HCT116 (cell line): Measurements from ENCODE around the gene PWP1.
A peak's percentile ranks its signal among the peaks of the same experiment; 100 is the strongest.

Experiments
- ATF3 ChIP-seq: IDR thresholded peaks from 2 replicates; pipeline ENCODE4 v1.6.1; 2012
- CBX3 ChIP-seq: IDR thresholded peaks from 2 replicates; pipeline ENCODE4 v1.6.1; 2012; ENCODE audit warnings: low read depth
- CEBPB ChIP-seq: IDR thresholded peaks from 2 replicates; pipeline ENCODE4 v1.6.1; 2012; ENCODE audit warnings: low read depth
- EZH2 ChIP-seq: fragments of 200-600 bp; sonication (generic); IDR thresholded peaks from 2 replicates; pipeline ENCODE4 v1.6.1; 2017; ENCODE audit warnings: antibody characterized with exemption, mixed run types
- EZH2phosphoT487 ChIP-seq: fragments of 200-600 bp; IDR thresholded peaks from 2 replicates; pipeline ENCODE4 v1.6.1; 2018; ENCODE audit warnings: antibody characterized with exemption, borderline replicate concordance
- POLR2A ChIP-seq: IDR thresholded peaks from 2 replicates; pipeline ENCODE4 v1.7.0; 2011; ENCODE audit warnings: borderline replicate concordance; ENCODE audit not compliant: insufficient read depth, insufficient read length; ENCODE audit errors: extremely low read depth
- POLR2AphosphoS5 ChIP-seq: IDR thresholded peaks from 2 replicates; pipeline ENCODE4 v1.6.1; 2011; ENCODE audit warnings: mild to moderate bottlenecking, low read depth, low read length, moderate library complexity
- SIN3A ChIP-seq: IDR thresholded peaks from 2 replicates; pipeline ENCODE4 v1.6.1; 2012; ENCODE audit warnings: low read depth
- SP1 ChIP-seq: IDR thresholded peaks from 2 replicates; pipeline ENCODE4 v1.6.1; 2012; ENCODE audit warnings: low read depth
- ZNF274 ChIP-seq: fragments of 200-500 bp; sonication (Bioruptor generic); IDR thresholded peaks from 2 replicates; pipeline ENCODE4 v1.6.1; 2014; ENCODE audit warnings: mild to moderate bottlenecking, low read depth, low read length, inconsistent platforms
- TF ChIP-seq, protein P1 (sequence below): IDR thresholded peaks from 2 replicates; pipeline ENCODE4 v1.6.1; 2011; ENCODE audit warnings: mild to moderate bottlenecking, low read length, moderate library complexity; ENCODE audit not compliant: insufficient replicate concordance; ENCODE audit errors: extremely low read depth
- TF ChIP-seq, protein P2 (sequence below), 3 experiments: fragments of 200-600 bp in 1 of 3; sonication (generic) in 1 of 3; IDR thresholded peaks in 2 of 3; conservative IDR thresholded peaks in 1 of 3; 2 replicates each; pipeline ENCODE4 v1.5.1; 2012 to 2017; ENCODE audit warnings: low read depth in 2 of 3, low read length in 2 of 3, antibody characterized with exemption in 1 of 3, borderline replicate concordance in 1 of 3, control low read depth in 1 of 3, mild to moderate bottlenecking in 1 of 3, mixed read lengths in 1 of 3, mixed run types in 1 of 3, moderate library complexity in 1 of 3; ENCODE audit not compliant: insufficient read depth in 1 of 3
- TF ChIP-seq, protein P3 (sequence below): IDR thresholded peaks from 2 replicates; pipeline ENCODE4 v1.6.1; 2012; ENCODE audit warnings: low read depth
- TF ChIP-seq, protein P4 (sequence below): IDR thresholded peaks from 2 replicates; pipeline ENCODE4 v1.6.1; 2012

DNA sequence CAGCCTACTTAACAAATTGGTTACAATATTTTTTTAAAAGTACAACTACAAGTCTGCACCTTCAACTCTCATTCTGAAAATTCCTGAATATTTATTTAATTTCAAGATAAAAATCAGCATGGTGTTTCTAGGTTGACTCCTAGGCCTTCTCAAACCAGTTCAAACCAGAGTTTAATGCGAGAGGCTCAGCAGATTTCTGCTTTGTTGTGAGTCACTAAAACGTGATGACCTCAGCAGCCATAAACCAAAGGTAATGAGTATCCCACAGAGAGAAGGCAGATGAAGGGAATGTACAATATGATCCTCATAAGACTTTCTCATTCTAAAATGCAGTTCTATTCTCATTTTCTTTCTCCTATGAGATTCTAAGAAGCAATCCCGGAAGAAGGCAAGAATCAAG is 73.8 kb downstream of the PWP1 start:
- TF ChIP-seq SIN3A (no peak), POLR2A (no peak), EZH2phosphoT487 (no peak), CEBPB (0 out of 2 replicates have a peak, but pooled peaks have one; percentile 12), EZH2 (no peak), SP1 (0 out of 2 replicates have a peak, but pooled peaks have one; percentile 17), POLR2AphosphoS5 (no peak), ATF3 (0 out of 2 replicates have a peak, but pooled peaks have one; percentile 27), ZNF274 (no peak), CBX3 (peak; percentile 39; the same call in 1 of the 2 replicates)
- TF ChIP-seq, protein P1, sequence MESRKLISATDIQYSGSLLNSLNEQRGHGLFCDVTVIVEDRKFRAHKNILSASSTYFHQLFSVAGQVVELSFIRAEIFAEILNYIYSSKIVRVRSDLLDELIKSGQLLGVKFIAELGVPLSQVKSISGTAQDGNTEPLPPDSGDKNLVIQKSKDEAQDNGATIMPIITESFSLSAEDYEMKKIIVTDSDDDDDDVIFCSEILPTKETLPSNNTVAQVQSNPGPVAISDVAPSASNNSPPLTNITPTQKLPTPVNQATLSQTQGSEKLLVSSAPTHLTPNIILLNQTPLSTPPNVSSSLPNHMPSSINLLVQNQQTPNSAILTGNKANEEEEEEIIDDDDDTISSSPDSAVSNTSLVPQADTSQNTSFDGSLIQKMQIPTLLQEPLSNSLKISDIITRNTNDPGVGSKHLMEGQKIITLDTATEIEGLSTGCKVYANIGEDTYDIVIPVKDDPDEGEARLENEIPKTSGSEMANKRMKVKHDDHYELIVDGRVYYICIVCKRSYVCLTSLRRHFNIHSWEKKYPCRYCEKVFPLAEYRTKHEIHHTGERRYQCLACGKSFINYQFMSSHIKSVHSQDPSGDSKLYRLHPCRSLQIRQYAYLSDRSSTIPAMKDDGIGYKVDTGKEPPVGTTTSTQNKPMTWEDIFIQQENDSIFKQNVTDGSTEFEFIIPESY: no peak
- TF ChIP-seq, protein P2, sequence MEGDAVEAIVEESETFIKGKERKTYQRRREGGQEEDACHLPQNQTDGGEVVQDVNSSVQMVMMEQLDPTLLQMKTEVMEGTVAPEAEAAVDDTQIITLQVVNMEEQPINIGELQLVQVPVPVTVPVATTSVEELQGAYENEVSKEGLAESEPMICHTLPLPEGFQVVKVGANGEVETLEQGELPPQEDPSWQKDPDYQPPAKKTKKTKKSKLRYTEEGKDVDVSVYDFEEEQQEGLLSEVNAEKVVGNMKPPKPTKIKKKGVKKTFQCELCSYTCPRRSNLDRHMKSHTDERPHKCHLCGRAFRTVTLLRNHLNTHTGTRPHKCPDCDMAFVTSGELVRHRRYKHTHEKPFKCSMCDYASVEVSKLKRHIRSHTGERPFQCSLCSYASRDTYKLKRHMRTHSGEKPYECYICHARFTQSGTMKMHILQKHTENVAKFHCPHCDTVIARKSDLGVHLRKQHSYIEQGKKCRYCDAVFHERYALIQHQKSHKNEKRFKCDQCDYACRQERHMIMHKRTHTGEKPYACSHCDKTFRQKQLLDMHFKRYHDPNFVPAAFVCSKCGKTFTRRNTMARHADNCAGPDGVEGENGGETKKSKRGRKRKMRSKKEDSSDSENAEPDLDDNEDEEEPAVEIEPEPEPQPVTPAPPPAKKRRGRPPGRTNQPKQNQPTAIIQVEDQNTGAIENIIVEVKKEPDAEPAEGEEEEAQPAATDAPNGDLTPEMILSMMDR (IDR thresholded peaks at IDR 0.05 in 2 of 3, conservative IDR thresholded peaks at IDR 0.05 in 1 of 3; ENCODE audit: borderline replicate concordance in 1 of 3, insufficient read depth in 1 of 3, low read depth in 2 of 3, low read length in 2 of 3): no peak
- TF ChIP-seq, protein P3, sequence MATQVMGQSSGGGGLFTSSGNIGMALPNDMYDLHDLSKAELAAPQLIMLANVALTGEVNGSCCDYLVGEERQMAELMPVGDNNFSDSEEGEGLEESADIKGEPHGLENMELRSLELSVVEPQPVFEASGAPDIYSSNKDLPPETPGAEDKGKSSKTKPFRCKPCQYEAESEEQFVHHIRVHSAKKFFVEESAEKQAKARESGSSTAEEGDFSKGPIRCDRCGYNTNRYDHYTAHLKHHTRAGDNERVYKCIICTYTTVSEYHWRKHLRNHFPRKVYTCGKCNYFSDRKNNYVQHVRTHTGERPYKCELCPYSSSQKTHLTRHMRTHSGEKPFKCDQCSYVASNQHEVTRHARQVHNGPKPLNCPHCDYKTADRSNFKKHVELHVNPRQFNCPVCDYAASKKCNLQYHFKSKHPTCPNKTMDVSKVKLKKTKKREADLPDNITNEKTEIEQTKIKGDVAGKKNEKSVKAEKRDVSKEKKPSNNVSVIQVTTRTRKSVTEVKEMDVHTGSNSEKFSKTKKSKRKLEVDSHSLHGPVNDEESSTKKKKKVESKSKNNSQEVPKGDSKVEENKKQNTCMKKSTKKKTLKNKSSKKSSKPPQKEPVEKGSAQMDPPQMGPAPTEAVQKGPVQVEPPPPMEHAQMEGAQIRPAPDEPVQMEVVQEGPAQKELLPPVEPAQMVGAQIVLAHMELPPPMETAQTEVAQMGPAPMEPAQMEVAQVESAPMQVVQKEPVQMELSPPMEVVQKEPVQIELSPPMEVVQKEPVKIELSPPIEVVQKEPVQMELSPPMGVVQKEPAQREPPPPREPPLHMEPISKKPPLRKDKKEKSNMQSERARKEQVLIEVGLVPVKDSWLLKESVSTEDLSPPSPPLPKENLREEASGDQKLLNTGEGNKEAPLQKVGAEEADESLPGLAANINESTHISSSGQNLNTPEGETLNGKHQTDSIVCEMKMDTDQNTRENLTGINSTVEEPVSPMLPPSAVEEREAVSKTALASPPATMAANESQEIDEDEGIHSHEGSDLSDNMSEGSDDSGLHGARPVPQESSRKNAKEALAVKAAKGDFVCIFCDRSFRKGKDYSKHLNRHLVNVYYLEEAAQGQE: no peak
- TF ChIP-seq, protein P4, sequence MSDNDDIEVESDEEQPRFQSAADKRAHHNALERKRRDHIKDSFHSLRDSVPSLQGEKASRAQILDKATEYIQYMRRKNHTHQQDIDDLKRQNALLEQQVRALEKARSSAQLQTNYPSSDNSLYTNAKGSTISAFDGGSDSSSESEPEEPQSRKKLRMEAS: peak; percentile 35; the same call in 1 of the 2 replicates
